GM23338 (cell line): ENCODE results near the gene RAB41.

Experiments used
- EZH2 ChIP-seq: fragments of 200-600 bp; sonication (generic); IDR thresholded peaks from one replicate; pipeline ENCODE4 v1.8.0; 2017; ENCODE audit warnings: antibody characterized with exemption, mild to moderate bottlenecking, low read depth; ENCODE audit not compliant: unreplicated experiment
- EZH2phosphoT487 ChIP-seq: fragments of 200-600 bp; sonication (generic); IDR thresholded peaks from one replicate; pipeline ENCODE4 v1.8.1; 2018; ENCODE audit warnings: antibody characterized with exemption; ENCODE audit not compliant: unreplicated experiment
- POLR2AphosphoS5 ChIP-seq: IDR thresholded peaks from 2 replicates; pipeline ENCODE4 v1.6.1; 2016; ENCODE audit warnings: antibody characterized with exemption, low read depth
- TF ChIP-seq, protein P1 (sequence below), 2 experiments: fragments of 200-600 bp in 1 of 2; sonication (generic) in 1 of 2; conservative IDR thresholded peaks; 2 replicates each; pipeline versions ENCODE4 v1.5.1 to v1.6.1; 2016 to 2017; ENCODE audit warnings: antibody characterized with exemption in 2 of 2, low read depth in 2 of 2, mild to moderate bottlenecking in 2 of 2, moderate library complexity in 1 of 2

DNA sequence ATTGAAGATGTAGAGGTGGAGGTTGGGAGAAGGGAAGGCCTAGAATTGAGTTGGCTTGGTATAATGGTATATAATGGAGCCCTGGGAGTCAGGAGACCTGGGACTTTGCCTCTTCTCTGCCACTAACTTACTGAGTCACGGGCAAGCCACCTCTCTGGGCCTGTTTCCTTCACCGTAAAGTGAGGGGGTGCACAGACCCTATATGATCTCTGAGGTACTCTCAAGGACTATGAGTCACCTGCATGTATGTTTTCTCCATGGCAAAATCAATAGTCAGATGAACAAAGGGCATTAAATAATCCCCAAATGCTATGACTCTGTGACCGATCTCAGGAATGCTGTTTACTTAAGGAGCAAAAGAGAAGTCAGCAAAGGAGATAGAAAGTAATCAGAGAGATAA lies 27.1 kb upstream of the RAB41 start:
- TF ChIP-seq, protein P1, sequence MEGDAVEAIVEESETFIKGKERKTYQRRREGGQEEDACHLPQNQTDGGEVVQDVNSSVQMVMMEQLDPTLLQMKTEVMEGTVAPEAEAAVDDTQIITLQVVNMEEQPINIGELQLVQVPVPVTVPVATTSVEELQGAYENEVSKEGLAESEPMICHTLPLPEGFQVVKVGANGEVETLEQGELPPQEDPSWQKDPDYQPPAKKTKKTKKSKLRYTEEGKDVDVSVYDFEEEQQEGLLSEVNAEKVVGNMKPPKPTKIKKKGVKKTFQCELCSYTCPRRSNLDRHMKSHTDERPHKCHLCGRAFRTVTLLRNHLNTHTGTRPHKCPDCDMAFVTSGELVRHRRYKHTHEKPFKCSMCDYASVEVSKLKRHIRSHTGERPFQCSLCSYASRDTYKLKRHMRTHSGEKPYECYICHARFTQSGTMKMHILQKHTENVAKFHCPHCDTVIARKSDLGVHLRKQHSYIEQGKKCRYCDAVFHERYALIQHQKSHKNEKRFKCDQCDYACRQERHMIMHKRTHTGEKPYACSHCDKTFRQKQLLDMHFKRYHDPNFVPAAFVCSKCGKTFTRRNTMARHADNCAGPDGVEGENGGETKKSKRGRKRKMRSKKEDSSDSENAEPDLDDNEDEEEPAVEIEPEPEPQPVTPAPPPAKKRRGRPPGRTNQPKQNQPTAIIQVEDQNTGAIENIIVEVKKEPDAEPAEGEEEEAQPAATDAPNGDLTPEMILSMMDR (conservative IDR thresholded peaks at IDR 0.05; ENCODE audit: low read depth in 2 of 2), result no peak
- no peak for TF ChIP-seq EZH2phosphoT487
- no peak for TF ChIP-seq POLR2AphosphoS5
- no peak for TF ChIP-seq EZH2
